Esophagus mucosa (tissue), 1 donor: Measurements from ENCODE around the gene PTPRD. TPM values are rescaled to one million over a fixed set of nuclear protein-coding genes. Genes with fewer than 3 reads are reported as not detected.

ENCODE experiments used
- ATAC-seq: fragments of 200-7000 bp; cut with Tn5 transposase; one replicate; pipeline ENCODE4 v1.9.1; 2020
- total RNA-seq: library from RNA; stranded (reverse); gene quantifications from one replicate; pipeline ENCODE4 v1.2.4, GENCODE V29; 2023
- donor health status: DM: yes; HTN: yes; CAD: no.

PTPRD gene
- total RNA-seq: 8.7 TPM

- peak; percentile 92 for ATAC-seq
Measured at GRCh38 chr9:10612641-10613398, at the start of gene PTPRD. PTPRD (minus strand) TSS chr9:10613002.

GRCh38 chr9:10661994-10662393 lies 49.2 kb upstream of the PTPRD start:
- ATAC-seq: no peak

GRCh38 chr9:10661376-10661775 lies 48.6 kb upstream of the PTPRD start:
- no peak for ATAC-seq

GRCh38 chr9:10651012-10651411 lies 38.2 kb upstream of the PTPRD start:
- ATAC-seq: no peak

GRCh38 chr9:10649076-10649475 lies 36.3 kb upstream of the PTPRD start:
- ATAC-seq: no peak

GRCh38 chr9:10633785-10634184 lies 21.0 kb upstream of the PTPRD start:
- no peak for ATAC-seq

GRCh38 chr9:10614196-10614800 lies 1.5 kb upstream of the PTPRD start:
- ATAC-seq: no peak

GRCh38 chr9:10613419-10613818 lies 617 bp upstream of the PTPRD start:
- ATAC-seq: no peak

- no peak for ATAC-seq
Measured at GRCh38 chr9:10605388-10605787, 7.4 kb downstream of the PTPRD start.

GRCh38 chr9:10604927-10605326 lies 7.9 kb downstream of the PTPRD start:
- ATAC-seq: no peak

GRCh38 chr9:10597801-10598200 lies 15.0 kb downstream of the PTPRD start:
- ATAC-seq: no peak

GRCh38 chr9:10594482-10594881 lies 18.3 kb downstream of the PTPRD start:
- no peak for ATAC-seq

GRCh38 chr9:10586407-10586806 lies 26.4 kb downstream of the PTPRD start:
- ATAC-seq: no peak

- no peak for ATAC-seq
Measured at GRCh38 chr9:10571699-10572098, 41.1 kb downstream of the PTPRD start.

GRCh38 chr9:10566848-10567247 lies 46.0 kb downstream of the PTPRD start:
- no peak for ATAC-seq

GRCh38 chr9:10562581-10563343 lies 50.0 kb downstream of the PTPRD start:
- no peak for ATAC-seq

- ATAC-seq: no peak
Measured at GRCh38 chr9:10548348-10548747, 64.5 kb downstream of the PTPRD start.

GRCh38 chr9:10538073-10538472 lies 74.7 kb downstream of the PTPRD start:
- ATAC-seq: no peak

- no peak for ATAC-seq
Measured at GRCh38 chr9:10534850-10535249, 78.0 kb downstream of the PTPRD start.

GRCh38 chr9:10525972-10526371 lies 86.8 kb downstream of the PTPRD start:
- ATAC-seq: no peak

- ATAC-seq: no peak
Measured at GRCh38 chr9:10523164-10523563, 89.6 kb downstream of the PTPRD start.

GRCh38 chr9:10512144-10512543 lies 100.7 kb downstream of the PTPRD start:
- ATAC-seq: no peak

GRCh38 chr9:10488937-10489336 lies 123.9 kb downstream of the PTPRD start:
- no peak for ATAC-seq

GRCh38 chr9:10479172-10479571 lies 133.6 kb downstream of the PTPRD start:
- ATAC-seq: no peak
